ENCODE results near the gene TUBGCP2.

The TUBGCP2 gene

DNA sequence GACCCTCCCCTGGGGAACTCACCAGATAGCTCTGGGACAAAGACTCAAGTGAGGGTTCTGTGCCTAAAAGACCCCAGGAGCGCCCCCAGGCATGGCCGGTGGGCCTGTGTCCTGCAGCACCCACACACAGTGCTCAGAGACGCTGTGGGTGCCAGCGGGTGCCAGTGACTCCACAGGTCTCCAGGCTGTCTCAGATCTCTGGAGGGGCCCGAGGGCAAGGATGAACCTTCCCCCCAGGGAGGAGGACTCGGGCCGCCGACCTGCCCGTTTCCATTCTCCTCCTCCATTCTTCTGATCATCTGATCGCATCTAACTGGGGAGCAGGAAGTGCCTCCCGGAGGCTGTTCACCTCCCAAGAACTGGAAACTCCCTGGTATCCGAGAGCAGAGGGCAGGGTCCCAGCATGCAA is 33.0 kb downstream of the TUBGCP2 start:
- peaks cover 12 to 33% (median 26%) of the 10 kb centered on the region in 5 donors for H3K27me3 ChIP-seq (ENCODE audit: control insufficient read depth in 5 of 5, insufficient read depth in 4 of 5, low read length in 5 of 5)
- H3K36me3 ChIP-seq (ENCODE audit: control insufficient read depth in 5 of 5, insufficient read depth in 5 of 5, low read length in 5 of 5): peaks cover 0 to 28% (median 22%) of the 10 kb centered on the region in 5 donors
- no peak overlapping the region for H3K9ac ChIP-seq (ENCODE audit: low read length in 5 of 5)
- peaks cover 0 to 34% (median 11%) of the 10 kb centered on the region in 5 donors for H3K4me1 ChIP-seq (ENCODE audit: control insufficient read depth in 5 of 5, insufficient read depth in 5 of 5, low read length in 5 of 5)
- H3K4me3 ChIP-seq (ENCODE audit: low read depth in 1 of 5, low read length in 5 of 5): peak overlapping the region in 2 of 5 donors; percentile 41 to 46
- no peak overlapping the region for H3K27ac ChIP-seq (ENCODE audit: low read depth, low read length)
- H3K9me3 ChIP-seq (ENCODE audit: control insufficient read depth in 5 of 5, low read length in 5 of 5): no peaks in the 10 kb centered on the region

DNA sequence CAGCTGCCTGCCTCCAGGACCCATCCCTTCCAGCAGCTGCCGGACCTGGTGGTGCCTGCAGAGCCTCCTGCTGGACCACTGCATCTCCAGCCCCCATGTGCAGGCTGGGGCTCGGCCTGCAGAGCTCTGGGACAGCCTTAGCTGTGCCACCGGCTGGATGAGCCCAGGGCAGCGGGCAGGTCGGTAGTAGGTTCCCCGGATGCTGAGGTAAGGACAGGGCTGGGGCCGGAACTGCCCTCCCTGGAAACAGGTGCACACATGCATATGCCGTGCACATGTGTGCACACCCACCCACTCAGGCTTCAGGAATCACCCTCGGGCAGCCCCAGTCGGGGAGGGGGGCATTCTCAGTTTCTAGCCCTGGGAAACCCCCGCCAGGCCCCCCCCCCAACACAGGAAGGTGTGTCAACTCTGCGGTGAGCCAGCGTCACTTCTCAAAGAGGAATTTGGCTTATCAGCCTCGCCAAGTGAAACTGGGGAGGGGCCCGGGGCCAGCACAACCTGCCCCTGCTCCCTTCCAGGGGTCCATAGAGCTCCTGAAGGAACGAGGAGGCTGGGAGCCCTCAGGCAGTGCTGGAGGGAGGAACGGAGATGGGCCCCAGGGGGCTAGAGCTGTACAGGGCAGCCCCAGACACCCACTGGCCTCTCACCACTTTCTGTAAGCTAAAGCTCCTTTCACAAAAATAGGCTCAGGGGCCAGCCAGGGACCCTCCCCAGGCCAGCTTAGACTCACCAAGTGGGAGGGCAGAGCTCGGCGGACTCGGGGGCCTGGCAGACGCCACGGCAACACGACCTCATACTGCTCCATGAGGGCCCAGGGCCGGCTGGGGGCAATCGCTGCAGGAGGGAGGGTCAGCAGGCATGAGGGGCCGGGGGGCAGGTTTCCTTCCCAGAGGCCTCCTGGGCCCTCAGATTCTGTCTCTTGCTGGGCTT is 33.7 kb downstream of the TUBGCP2 start:
- H3K27me3 ChIP-seq (ENCODE audit: control insufficient read depth in 5 of 5, insufficient read depth in 4 of 5, low read length in 5 of 5): peaks cover 12 to 33% (median 26%) of the 10 kb centered on the region in 5 donors
- no peak overlapping the region for H3K9ac ChIP-seq (ENCODE audit: low read length in 5 of 5)
- H3K4me1 ChIP-seq (ENCODE audit: control insufficient read depth in 5 of 5, insufficient read depth in 5 of 5, low read length in 5 of 5): peaks cover 0 to 34% (median 11%) of the 10 kb centered on the region in 5 donors
- no peak overlapping the region for H3K27ac ChIP-seq (ENCODE audit: low read depth, low read length)
- no peaks in the 10 kb centered on the region for H3K9me3 ChIP-seq (ENCODE audit: control insufficient read depth in 5 of 5, low read length in 5 of 5)
- H3K4me3 ChIP-seq (ENCODE audit: low read depth in 1 of 5, low read length in 5 of 5): peak overlapping the region in 2 of 5 donors; percentile 41 to 46
- peaks cover 0 to 27% (median 17%) of the 10 kb centered on the region in 5 donors for H3K36me3 ChIP-seq (ENCODE audit: control insufficient read depth in 5 of 5, insufficient read depth in 5 of 5, low read length in 5 of 5)

DNA sequence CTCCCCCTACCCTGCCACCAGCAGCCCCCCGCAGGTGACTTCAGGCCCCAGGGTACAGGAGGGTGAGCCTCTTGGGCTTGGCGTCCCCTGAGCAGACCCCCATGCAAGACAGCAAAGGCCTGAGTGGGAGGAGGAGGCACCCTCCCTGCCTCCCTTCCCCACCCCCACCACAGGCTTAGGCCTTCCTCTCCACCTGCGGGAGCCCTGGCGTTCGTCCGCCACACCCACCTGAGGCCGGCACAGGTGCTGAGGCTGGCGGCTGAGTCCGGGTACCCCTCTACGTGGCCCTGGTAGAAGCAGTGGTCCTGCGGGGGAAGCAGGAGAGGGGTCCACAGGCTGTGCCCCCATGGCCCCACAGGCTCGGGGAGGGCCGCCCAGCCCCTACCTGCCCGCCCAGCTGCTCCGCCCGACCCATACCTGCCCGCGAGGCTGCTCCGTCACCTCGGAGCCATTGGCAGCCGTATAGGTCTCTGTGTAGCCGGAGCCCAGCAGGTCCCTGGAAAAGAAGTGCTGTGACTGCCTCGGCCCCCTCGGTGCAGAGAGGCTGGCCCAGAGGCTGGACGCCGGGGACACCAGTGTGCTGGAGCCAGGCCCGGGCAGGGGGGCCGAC is 35.0 kb downstream of the TUBGCP2 start:
- H3K4me1 ChIP-seq (ENCODE audit: control insufficient read depth in 5 of 5, insufficient read depth in 5 of 5, low read length in 5 of 5): peaks cover 0 to 30% (median 11%) of the 10 kb centered on the region in 5 donors
- peaks cover 12 to 33% (median 26%) of the 10 kb centered on the region in 5 donors for H3K27me3 ChIP-seq (ENCODE audit: control insufficient read depth in 5 of 5, insufficient read depth in 4 of 5, low read length in 5 of 5)
- H3K9me3 ChIP-seq (ENCODE audit: control insufficient read depth in 5 of 5, low read length in 5 of 5): no peaks in the 10 kb centered on the region
- H3K36me3 ChIP-seq (ENCODE audit: control insufficient read depth in 5 of 5, insufficient read depth in 5 of 5, low read length in 5 of 5): peaks cover 0 to 13% (median 3%) of the 10 kb centered on the region in 5 donors
- no peak overlapping the region for H3K27ac ChIP-seq (ENCODE audit: low read depth, low read length)
- no peak overlapping the region for H3K4me3 ChIP-seq (ENCODE audit: low read depth in 1 of 5, low read length in 5 of 5)
- no peak overlapping the region for H3K9ac ChIP-seq (ENCODE audit: low read length in 5 of 5)

DNA sequence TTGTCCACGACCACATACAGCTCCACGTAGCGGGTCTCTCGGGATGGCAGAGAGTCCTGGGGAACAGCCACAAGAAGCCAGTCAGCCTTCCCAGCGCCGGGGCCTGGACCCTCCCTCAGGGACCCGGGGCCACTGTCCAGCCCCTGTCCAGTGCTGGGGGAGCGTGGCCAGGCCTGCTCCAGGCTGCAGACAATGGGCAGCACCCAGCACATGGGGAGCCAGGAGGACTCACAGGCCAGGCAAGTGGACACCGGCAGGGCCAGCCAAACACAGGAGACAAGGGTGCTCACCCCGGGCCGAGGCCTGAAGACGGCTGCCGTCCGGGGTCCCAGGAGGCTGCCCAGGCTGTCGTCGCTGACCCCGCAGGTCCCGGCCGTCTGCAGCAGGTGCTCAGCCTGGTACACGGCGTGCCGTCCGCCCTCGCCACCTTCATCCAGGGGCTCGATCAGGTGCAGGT is 35.7 kb downstream of the TUBGCP2 start:
- Histone ChIP-seq H3K9me3 (ENCODE audit: control insufficient read depth in 5 of 5, low read length in 5 of 5) (no peaks in the 10 kb centered on the region), H3K9ac (ENCODE audit: low read length in 5 of 5) (no peak overlapping the region), H3K27me3 (ENCODE audit: control insufficient read depth in 5 of 5, insufficient read depth in 4 of 5, low read length in 5 of 5) (peaks cover 12 to 33% (median 26%) of the 10 kb centered on the region in 5 donors), H3K4me1 (ENCODE audit: control insufficient read depth in 5 of 5, insufficient read depth in 5 of 5, low read length in 5 of 5) (peaks cover 0 to 24% (median 8%) of the 10 kb centered on the region in 5 donors), H3K4me3 (ENCODE audit: low read depth in 1 of 5, low read length in 5 of 5) (no peak overlapping the region), H3K36me3 (ENCODE audit: control insufficient read depth in 5 of 5, insufficient read depth in 5 of 5, low read length in 5 of 5) (peaks cover 0 to 12% (median 3%) of the 10 kb centered on the region in 5 donors), H3K27ac (ENCODE audit: low read depth, low read length) (no peak overlapping the region)

DNA sequence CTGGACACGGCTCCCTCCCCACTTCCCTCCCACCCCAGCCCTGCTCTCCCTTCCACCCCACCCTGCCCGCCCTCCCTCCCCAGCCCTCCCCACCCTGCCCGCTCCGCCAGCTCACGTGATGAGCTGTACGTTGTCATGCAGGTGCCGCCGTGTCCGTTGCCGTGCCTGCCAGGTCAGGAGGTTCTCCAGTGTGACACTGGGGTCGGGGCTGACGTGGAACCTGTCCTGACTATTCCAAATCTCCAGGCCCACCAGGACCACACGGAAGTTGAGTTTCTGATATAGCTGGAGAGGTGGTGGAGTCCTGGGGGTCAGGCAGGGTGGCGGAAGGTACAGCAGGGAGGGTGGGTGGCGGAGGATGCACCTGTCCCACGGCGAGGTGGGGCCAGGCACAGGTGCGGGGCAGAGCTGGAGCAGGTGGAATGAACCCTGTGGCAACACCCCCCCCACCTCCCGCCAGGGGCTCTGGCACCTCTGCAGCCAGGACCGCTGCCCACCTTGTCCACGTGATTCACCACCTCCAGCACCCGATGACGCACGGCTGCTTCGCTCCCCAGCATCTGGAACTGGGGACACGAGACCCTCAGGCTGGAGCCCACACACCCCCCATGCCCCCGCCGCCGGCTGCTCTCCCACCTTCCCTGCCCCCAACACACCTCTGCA is 36.2 kb downstream of the TUBGCP2 start:
- no peak overlapping the region for H3K4me3 ChIP-seq (ENCODE audit: low read depth in 1 of 5, low read length in 5 of 5)
- H3K9ac ChIP-seq (ENCODE audit: low read length in 5 of 5): no peak overlapping the region
- H3K4me1 ChIP-seq (ENCODE audit: control insufficient read depth in 5 of 5, insufficient read depth in 5 of 5, low read length in 5 of 5): peaks cover 0 to 18% (median 7%) of the 10 kb centered on the region in 5 donors
- H3K36me3 ChIP-seq (ENCODE audit: control insufficient read depth in 5 of 5, insufficient read depth in 5 of 5, low read length in 5 of 5): peaks cover 0 to 12% (median 3%) of the 10 kb centered on the region in 5 donors
- no peak overlapping the region for H3K27ac ChIP-seq (ENCODE audit: low read depth, low read length)
- no peaks in the 10 kb centered on the region for H3K9me3 ChIP-seq (ENCODE audit: control insufficient read depth in 5 of 5, low read length in 5 of 5)
- peaks cover 12 to 32% (median 26%) of the 10 kb centered on the region in 5 donors for H3K27me3 ChIP-seq (ENCODE audit: control insufficient read depth in 5 of 5, insufficient read depth in 4 of 5, low read length in 5 of 5)

DNA sequence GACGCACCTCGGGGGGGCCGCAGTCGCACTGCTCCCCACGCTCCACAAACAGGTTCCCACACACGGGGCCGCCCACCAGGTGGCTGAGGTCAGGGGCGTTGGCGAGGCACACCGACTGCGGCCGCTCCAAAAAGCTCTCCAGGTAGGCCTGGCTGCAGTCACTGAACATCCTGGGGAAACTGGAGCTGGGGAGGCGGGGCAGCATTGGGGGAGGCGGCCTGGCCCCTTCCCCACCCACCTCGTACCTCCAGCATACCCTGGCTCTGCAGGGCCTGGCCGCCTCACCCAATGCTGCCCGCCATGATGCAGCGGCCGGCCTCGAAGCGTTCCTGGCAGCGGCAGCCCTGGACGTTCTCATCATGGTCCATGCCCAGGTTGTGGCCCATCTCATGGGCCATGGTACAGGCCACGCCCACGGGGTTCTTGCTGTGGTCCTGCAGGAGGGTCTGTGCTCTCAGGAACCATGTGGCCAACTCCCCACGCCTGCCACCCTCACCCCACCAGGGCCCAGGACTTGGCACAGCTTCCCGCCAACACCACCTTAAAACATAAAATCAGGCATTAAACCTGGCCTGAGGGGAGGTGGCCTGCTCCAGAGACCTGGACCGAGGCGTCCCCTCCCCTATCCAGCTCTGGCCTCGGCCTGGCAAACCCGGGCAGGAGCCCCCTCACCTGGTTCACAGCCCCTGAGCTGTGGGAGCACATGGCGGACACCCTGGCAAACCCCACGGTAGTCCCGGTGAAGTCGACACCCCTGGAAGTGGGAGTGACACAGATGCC is 37.0 kb downstream of the TUBGCP2 start:
- Histone ChIP-seq H3K4me3 (ENCODE audit: low read depth in 1 of 5, low read length in 5 of 5) (no peak overlapping the region), H3K27ac (ENCODE audit: low read depth, low read length) (no peak overlapping the region), H3K4me1 (ENCODE audit: control insufficient read depth in 5 of 5, insufficient read depth in 5 of 5, low read length in 5 of 5) (peaks cover 0 to 16% (median 7%) of the 10 kb centered on the region in 5 donors), H3K9me3 (ENCODE audit: control insufficient read depth in 5 of 5, low read length in 5 of 5) (no peaks in the 10 kb centered on the region), H3K27me3 (ENCODE audit: control insufficient read depth in 5 of 5, insufficient read depth in 4 of 5, low read length in 5 of 5) (peaks cover 12 to 29% (median 26%) of the 10 kb centered on the region in 5 donors), H3K9ac (ENCODE audit: low read length in 5 of 5) (no peak overlapping the region), H3K36me3 (ENCODE audit: control insufficient read depth in 5 of 5, insufficient read depth in 5 of 5, low read length in 5 of 5) (peaks cover 0 to 12% (median 3%) of the 10 kb centered on the region in 5 donors)

DNA sequence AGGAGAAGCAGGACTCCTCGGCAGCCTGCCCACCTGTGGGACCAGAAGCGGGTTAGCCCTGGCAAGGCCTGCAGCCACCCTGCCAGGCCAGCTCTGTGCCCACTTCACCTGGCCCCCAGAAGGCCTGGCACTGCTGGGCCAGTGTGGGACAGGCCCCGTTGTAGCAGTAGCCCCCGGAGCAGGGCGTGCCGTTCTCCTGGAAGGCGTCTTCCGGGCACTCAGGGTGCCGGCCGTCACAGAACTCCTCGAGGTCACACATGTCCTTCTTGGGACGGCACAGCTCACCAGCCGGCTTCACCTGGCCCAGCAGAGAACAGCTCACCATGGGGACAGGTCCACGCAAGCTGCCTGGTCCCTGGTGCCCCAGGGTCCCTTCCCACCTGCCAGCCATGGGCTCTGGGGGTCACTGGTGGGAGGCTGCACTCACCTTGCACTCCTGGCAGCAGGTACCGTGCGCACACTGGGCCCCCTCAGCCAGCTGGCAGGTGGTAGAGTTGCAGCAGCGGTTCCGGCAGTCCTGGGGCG is 37.8 kb downstream of the TUBGCP2 start:
- peaks cover 5 to 21% (median 17%) of the 10 kb centered on the region in 5 donors for H3K27me3 ChIP-seq (ENCODE audit: control insufficient read depth in 5 of 5, insufficient read depth in 4 of 5, low read length in 5 of 5)
- H3K9ac ChIP-seq (ENCODE audit: low read length in 5 of 5): no peak overlapping the region
- peaks cover 0 to 15% (median 8%) of the 10 kb centered on the region in 5 donors for H3K4me1 ChIP-seq (ENCODE audit: control insufficient read depth in 5 of 5, insufficient read depth in 5 of 5, low read length in 5 of 5)
- H3K4me3 ChIP-seq (ENCODE audit: low read depth in 1 of 5, low read length in 5 of 5): no peak overlapping the region
- no peaks in the 10 kb centered on the region for H3K9me3 ChIP-seq (ENCODE audit: control insufficient read depth in 5 of 5, low read length in 5 of 5)
- no peak overlapping the region for H3K27ac ChIP-seq (ENCODE audit: low read depth, low read length)
- peaks cover 0 to 12% (median 3%) of the 10 kb centered on the region in 5 donors for H3K36me3 ChIP-seq (ENCODE audit: control insufficient read depth in 5 of 5, insufficient read depth in 5 of 5, low read length in 5 of 5)

DNA sequence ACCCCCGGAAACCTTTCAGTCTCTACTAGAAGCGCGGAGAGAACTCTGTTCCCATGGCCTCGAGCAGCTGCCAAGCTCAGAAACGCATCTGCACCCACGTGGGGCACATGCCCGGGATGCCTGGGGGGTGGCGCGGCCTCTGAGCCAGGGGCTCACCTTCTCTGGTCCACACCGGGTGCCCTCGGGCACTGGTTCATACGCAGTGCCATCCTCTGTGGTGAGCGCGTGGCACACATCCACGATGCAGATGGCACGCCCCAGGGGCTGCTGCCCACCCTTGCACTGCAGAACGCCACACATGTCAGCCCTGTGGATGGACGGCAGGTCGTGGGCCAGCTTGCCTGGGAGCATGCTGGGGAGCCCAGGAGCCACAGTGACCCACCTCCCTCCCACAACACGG is 38.5 kb downstream of the TUBGCP2 start:
- Histone ChIP-seq H3K27me3 (ENCODE audit: control insufficient read depth in 5 of 5, insufficient read depth in 4 of 5, low read length in 5 of 5) (peaks cover 0 to 16% (median 11%) of the 10 kb centered on the region in 5 donors), H3K9me3 (ENCODE audit: control insufficient read depth in 5 of 5, low read length in 5 of 5) (no peaks in the 10 kb centered on the region), H3K4me1 (ENCODE audit: control insufficient read depth in 5 of 5, insufficient read depth in 5 of 5, low read length in 5 of 5) (peaks cover 0 to 16% (median 15%) of the 10 kb centered on the region in 5 donors), H3K4me3 (ENCODE audit: low read depth in 1 of 5, low read length in 5 of 5) (no peak overlapping the region), H3K9ac (ENCODE audit: low read length in 5 of 5) (no peak overlapping the region), H3K36me3 (ENCODE audit: control insufficient read depth in 5 of 5, insufficient read depth in 5 of 5, low read length in 5 of 5) (peaks cover 0 to 12% (median 3%) of the 10 kb centered on the region in 5 donors), H3K27ac (ENCODE audit: low read depth, low read length) (no peak overlapping the region)

DNA sequence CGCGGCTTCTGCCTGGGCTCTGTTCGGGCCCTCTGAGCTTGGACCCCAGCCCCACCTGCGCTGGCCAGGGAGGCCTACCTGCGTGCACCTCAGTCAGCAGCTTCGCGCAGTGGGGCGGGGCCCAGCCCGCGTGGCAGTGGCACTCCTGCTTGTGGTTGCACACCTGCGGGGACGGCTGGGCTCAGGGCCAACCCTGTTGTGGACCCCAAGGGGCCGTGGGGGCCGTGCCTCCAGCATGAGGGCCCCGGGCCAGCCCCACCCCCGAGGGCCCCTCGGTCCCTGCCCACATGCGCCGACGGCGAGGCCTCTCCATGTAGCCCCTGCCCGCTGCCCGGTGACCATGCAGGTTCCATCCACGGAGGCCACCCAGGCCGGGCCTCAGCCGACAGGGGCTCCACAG is 39.3 kb downstream of the TUBGCP2 start:
- H3K4me3 ChIP-seq (ENCODE audit: low read depth in 1 of 5, low read length in 5 of 5): no peak overlapping the region
- peaks cover 0 to 10% (median 3%) of the 10 kb centered on the region in 5 donors for H3K27me3 ChIP-seq (ENCODE audit: control insufficient read depth in 5 of 5, insufficient read depth in 4 of 5, low read length in 5 of 5)
- H3K4me1 ChIP-seq (ENCODE audit: control insufficient read depth in 5 of 5, insufficient read depth in 5 of 5, low read length in 5 of 5): peaks cover 0 to 21% (median 19%) of the 10 kb centered on the region in 5 donors
- H3K27ac ChIP-seq (ENCODE audit: low read depth, low read length): no peak overlapping the region
- H3K36me3 ChIP-seq (ENCODE audit: control insufficient read depth in 5 of 5, insufficient read depth in 5 of 5, low read length in 5 of 5): peaks cover 0 to 12% (median 3%) of the 10 kb centered on the region in 5 donors
- H3K9ac ChIP-seq (ENCODE audit: low read length in 5 of 5): no peak overlapping the region
- no peaks in the 10 kb centered on the region for H3K9me3 ChIP-seq (ENCODE audit: control insufficient read depth in 5 of 5, low read length in 5 of 5)
